Stimulated activated memory B cell treated with anti-CD40 and anti-IgM and Interleukin-4, amounts not matched to agents 10 μg/mL and 1 μg/mL and 100 μg/mL, for 72 hours (primary cell): ENCODE results near the gene SNAPC4.
"Not testable (repeated sequence)": the region's sequence is repeated elsewhere in the genome, so short reads cannot be mapped to it uniquely, and the experiment has no call there.

Experiments
- ATAC-seq: fragments of 150-1000 bp; cut with Tn5 transposase; 2 replicates; pipeline ENCODE4 v1.10.0; 2021
- H3K27ac Mint-ChIP-seq: one replicate; pipeline ENCODE4 v1.8.0; 2022; ENCODE audit warnings: mild to moderate bottlenecking, mixed read lengths
- H3K27me3 Mint-ChIP-seq: one replicate; pipeline ENCODE4 v1.8.0; 2022; ENCODE audit warnings: mixed read lengths
- H3K36me3 Mint-ChIP-seq: one replicate; pipeline ENCODE4 v1.8.0; 2022; ENCODE audit warnings: mixed read lengths
- H3K4me1 Mint-ChIP-seq: one replicate; pipeline ENCODE4 v1.8.0; 2022; ENCODE audit warnings: mixed read lengths
- H3K4me3 Mint-ChIP-seq: one replicate; pipeline ENCODE4 v1.8.0; 2022; ENCODE audit warnings: mild to moderate bottlenecking, moderate library complexity, mixed read lengths
- H3K9me3 Mint-ChIP-seq: one replicate; pipeline ENCODE4 v1.8.0; 2022; ENCODE audit warnings: mixed read lengths

The SNAPC4 gene

GRCh38 chr9:136354592-136355085 is 45.3 kb downstream of the SNAPC4 start:
- Mint-ChIP-seq H3K27ac (no peak overlapping the region), H3K36me3 (no peaks in the 10 kb centered on the region), H3K4me3 (no peak overlapping the region), H3K4me1 (no peaks in the 10 kb centered on the region), H3K27me3 (peaks cover 36% of the 10 kb centered on the region), H3K9me3 (no peaks in the 10 kb centered on the region)
- no peak for ATAC-seq

GRCh38 chr9:136353757-136354488 is 46.0 kb downstream of the SNAPC4 start:
- H3K27ac Mint-ChIP-seq, result no peak overlapping the region

GRCh38 chr9:136353088-136353487 is 46.9 kb downstream of the SNAPC4 start:
- H3K4me3 Mint-ChIP-seq, result no peak overlapping the region
- H3K36me3 Mint-ChIP-seq, result no peaks in the 10 kb centered on the region
- H3K4me1 Mint-ChIP-seq, result no peaks in the 10 kb centered on the region
- ATAC-seq, result no peak
- no peaks in the 10 kb centered on the region for H3K9me3 Mint-ChIP-seq
- peaks cover 36% of the 10 kb centered on the region for H3K27me3 Mint-ChIP-seq
- H3K27ac Mint-ChIP-seq, result no peak overlapping the region

More at GRCh38 chr9:136353757-136354488, 46.0 kb downstream of the SNAPC4 start:
- H3K9me3 Mint-ChIP-seq, result no peaks in the 10 kb centered on the region
- ATAC-seq, result no peak
- no peaks in the 10 kb centered on the region for H3K36me3 Mint-ChIP-seq
- no peaks in the 10 kb centered on the region for H3K4me1 Mint-ChIP-seq
- H3K4me3 Mint-ChIP-seq, result no peak overlapping the region
- H3K27me3 Mint-ChIP-seq, result peaks cover 36% of the 10 kb centered on the region

- H3K27ac Mint-ChIP-seq, result no peak overlapping the region
- no peaks in the 10 kb centered on the region for H3K4me1 Mint-ChIP-seq
- no peaks in the 10 kb centered on the region for H3K36me3 Mint-ChIP-seq
- H3K27me3 Mint-ChIP-seq, result peaks cover 40% of the 10 kb centered on the region
- ATAC-seq, result no peak
- H3K9me3 Mint-ChIP-seq, result no peaks in the 10 kb centered on the region
- no peak overlapping the region for H3K4me3 Mint-ChIP-seq
These were observed 47.3 kb downstream of the SNAPC4 start for GRCh38 chr9:136352682-136353081.

GRCh38 chr9:136351868-136352267 is 48.1 kb downstream of the SNAPC4 start:
- H3K27me3 Mint-ChIP-seq, result peaks cover 48% of the 10 kb centered on the region
- not testable (repeated sequence) for H3K27ac Mint-ChIP-seq, H3K4me1 Mint-ChIP-seq, ATAC-seq, H3K4me3 Mint-ChIP-seq, H3K9me3 Mint-ChIP-seq, H3K36me3 Mint-ChIP-seq

- Mint-ChIP-seq H3K4me1 (no peaks in the 10 kb centered on the region), H3K36me3 (no peaks in the 10 kb centered on the region), H3K9me3 (no peaks in the 10 kb centered on the region), H3K27ac (no peak overlapping the region), H3K4me3 (no peak overlapping the region), H3K27me3 (peaks cover 50% of the 10 kb centered on the region)
- no peak for ATAC-seq
These were observed 48.6 kb downstream of the SNAPC4 start for GRCh38 chr9:136351252-136351800.
